K562 (cell line): Measurements from ENCODE around the gene CCR5AS.

Experiments
- BCOR ChIP-seq: fragments of 450-650 bp; IDR thresholded peaks from 2 replicates; pipeline ENCODE4 v1.6.1; 2016
- MEIS2 ChIP-seq: fragments of 450-650 bp; IDR thresholded peaks from 2 replicates; pipeline ENCODE4 v1.6.1; 2014; ENCODE audit warnings: mild to moderate bottlenecking; ENCODE audit not compliant: partially characterized antibody
- NR2C1 ChIP-seq, 2 experiments: fragments of 450-650 bp; IDR thresholded peaks; 2 replicates each; pipeline ENCODE4 v1.6.1; 2017; ENCODE audit warnings: mild to moderate bottlenecking in 2 of 2, antibody characterized with exemption in 1 of 2, inconsistent platforms in 1 of 2, missing compliant biosample characterization in 1 of 2, missing genetic modification characterization in 1 of 2
- NR2C2 ChIP-seq, 2 experiments: fragments of 200-800 bp in 1 of 2; sonication (Bioruptor generic) in 1 of 2; sonication (generic) in 1 of 2; formaldehyde crosslinking in 1 of 2; IDR thresholded peaks; 2 replicates each; pipeline versions ENCODE4 v1.6.1 to v1.8.0; 2016 to 2022; ENCODE audit warnings: mild to moderate bottlenecking in 1 of 2, missing compliant biosample characterization in 1 of 2, missing genetic modification characterization in 1 of 2, missing genetic modification reagents in 1 of 2
- NR2F6 ChIP-seq: fragments of 450-650 bp; formaldehyde crosslinking; IDR thresholded peaks from 2 replicates; pipeline ENCODE4 v1.4.0; 2020; ENCODE audit warnings: mild to moderate bottlenecking
- SFPQ ChIP-seq: fragments of 200-400 bp; formaldehyde crosslinking; IDR thresholded peaks from 2 replicates; pipeline ENCODE4 v1.6.1; 2017; ENCODE audit warnings: mild to moderate bottlenecking, low read depth, low read length, moderate library complexity
- TOE1 ChIP-seq, 2 experiments: fragments of 450-650 bp in 1 of 2; sonication (generic) in 1 of 2; formaldehyde crosslinking in 1 of 2; IDR thresholded peaks; 2 replicates each; pipeline versions ENCODE4 v1.7.1 to v1.8.0; 2016 to 2022; ENCODE audit warnings: borderline replicate concordance in 2 of 2, mild to moderate bottlenecking in 2 of 2, antibody characterized with exemption in 1 of 2, inconsistent platforms in 1 of 2, low read depth in 1 of 2, missing genetic modification reagents in 1 of 2, moderate library complexity in 1 of 2
- ZNF224 ChIP-seq: sonication (generic); formaldehyde crosslinking; IDR thresholded peaks from 2 replicates; pipeline ENCODE4 v1.8.0; 2022; ENCODE audit warnings: mild to moderate bottlenecking, missing genetic modification reagents
- ZNF436 ChIP-seq: fragments of 250-450, 450-650 bp; sonication (Bioruptor Pico); formaldehyde crosslinking; IDR thresholded peaks from 2 replicates; pipeline ENCODE4 v1.7.0; 2020; ENCODE audit warnings: mild to moderate bottlenecking
- ZNF764 ChIP-seq: fragments of 250-450 bp; sonication (Bioruptor Pico); IDR thresholded peaks from 2 replicates; pipeline ENCODE4 v1.4.0; 2020; ENCODE audit warnings: low read depth, mild to moderate bottlenecking, moderate library complexity
- TF ChIP-seq, protein P1 (sequence below): fragments of 450-650 bp; IDR thresholded peaks from 2 replicates; pipeline ENCODE4 v1.6.1; 2016; ENCODE audit warnings: borderline replicate concordance
- TF ChIP-seq, protein P2 (sequence below): fragments of 250-450 bp; sonication (Bioruptor Pico); IDR thresholded peaks from 2 replicates; pipeline ENCODE4 v1.5.0; 2021
- TF ChIP-seq, protein P3 (sequence below): fragments of 450-650 bp; IDR thresholded peaks from 2 replicates; pipeline ENCODE4 v1.6.1; 2016; ENCODE audit warnings: missing biosample characterization, missing genetic modification characterization
- TF ChIP-seq, protein P4 (sequence below): fragments of 450-650 bp; formaldehyde crosslinking; IDR thresholded peaks from 2 replicates; pipeline ENCODE4 v1.4.0; 2022; ENCODE audit warnings: missing genetic modification characterization
- TF ChIP-seq, protein P5 (sequence below): fragments of 250-450 bp; sonication (Bioruptor Pico); IDR thresholded peaks from 2 replicates; pipeline ENCODE4 v1.5.0; 2020; ENCODE audit warnings: mild to moderate bottlenecking, borderline replicate concordance

CCR5AS gene

GRCh38 chr3:46395210-46395661, 11.6 kb downstream of the CCR5AS start (continued):
- TF ChIP-seq, protein P1, sequence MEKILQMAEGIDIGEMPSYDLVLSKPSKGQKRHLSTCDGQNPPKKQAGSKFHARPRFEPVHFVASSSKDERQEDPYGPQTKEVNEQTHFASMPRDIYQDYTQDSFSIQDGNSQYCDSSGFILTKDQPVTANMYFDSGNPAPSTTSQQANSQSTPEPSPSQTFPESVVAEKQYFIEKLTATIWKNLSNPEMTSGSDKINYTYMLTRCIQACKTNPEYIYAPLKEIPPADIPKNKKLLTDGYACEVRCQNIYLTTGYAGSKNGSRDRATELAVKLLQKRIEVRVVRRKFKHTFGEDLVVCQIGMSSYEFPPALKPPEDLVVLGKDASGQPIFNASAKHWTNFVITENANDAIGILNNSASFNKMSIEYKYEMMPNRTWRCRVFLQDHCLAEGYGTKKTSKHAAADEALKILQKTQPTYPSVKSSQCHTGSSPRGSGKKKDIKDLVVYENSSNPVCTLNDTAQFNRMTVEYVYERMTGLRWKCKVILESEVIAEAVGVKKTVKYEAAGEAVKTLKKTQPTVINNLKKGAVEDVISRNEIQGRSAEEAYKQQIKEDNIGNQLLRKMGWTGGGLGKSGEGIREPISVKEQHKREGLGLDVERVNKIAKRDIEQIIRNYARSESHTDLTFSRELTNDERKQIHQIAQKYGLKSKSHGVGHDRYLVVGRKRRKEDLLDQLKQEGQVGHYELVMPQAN: no peak
- no peak for TF ChIP-seq NR2F6 (CRISPR knock-in tag)
- TF ChIP-seq, protein P2, sequence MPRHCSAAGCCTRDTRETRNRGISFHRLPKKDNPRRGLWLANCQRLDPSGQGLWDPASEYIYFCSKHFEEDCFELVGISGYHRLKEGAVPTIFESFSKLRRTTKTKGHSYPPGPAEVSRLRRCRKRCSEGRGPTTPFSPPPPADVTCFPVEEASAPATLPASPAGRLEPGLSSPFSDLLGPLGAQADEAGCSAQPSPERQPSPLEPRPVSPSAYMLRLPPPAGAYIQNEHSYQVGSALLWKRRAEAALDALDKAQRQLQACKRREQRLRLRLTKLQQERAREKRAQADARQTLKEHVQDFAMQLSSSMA (CRISPR knock-in tag): no peak
- TF ChIP-seq, protein P3, sequence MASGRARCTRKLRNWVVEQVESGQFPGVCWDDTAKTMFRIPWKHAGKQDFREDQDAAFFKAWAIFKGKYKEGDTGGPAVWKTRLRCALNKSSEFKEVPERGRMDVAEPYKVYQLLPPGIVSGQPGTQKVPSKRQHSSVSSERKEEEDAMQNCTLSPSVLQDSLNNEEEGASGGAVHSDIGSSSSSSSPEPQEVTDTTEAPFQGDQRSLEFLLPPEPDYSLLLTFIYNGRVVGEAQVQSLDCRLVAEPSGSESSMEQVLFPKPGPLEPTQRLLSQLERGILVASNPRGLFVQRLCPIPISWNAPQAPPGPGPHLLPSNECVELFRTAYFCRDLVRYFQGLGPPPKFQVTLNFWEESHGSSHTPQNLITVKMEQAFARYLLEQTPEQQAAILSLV (tag): no peak
- no peak for TF ChIP-seq TOE1 (IDR thresholded peaks at IDR 0.05; ENCODE audit: borderline replicate concordance)
- TF ChIP-seq TOE1 (CRISPR knock-in tag; IDR thresholded peaks at IDR 0.05; ENCODE audit: borderline replicate concordance, low read depth): no peak
- TF ChIP-seq, protein P4, sequence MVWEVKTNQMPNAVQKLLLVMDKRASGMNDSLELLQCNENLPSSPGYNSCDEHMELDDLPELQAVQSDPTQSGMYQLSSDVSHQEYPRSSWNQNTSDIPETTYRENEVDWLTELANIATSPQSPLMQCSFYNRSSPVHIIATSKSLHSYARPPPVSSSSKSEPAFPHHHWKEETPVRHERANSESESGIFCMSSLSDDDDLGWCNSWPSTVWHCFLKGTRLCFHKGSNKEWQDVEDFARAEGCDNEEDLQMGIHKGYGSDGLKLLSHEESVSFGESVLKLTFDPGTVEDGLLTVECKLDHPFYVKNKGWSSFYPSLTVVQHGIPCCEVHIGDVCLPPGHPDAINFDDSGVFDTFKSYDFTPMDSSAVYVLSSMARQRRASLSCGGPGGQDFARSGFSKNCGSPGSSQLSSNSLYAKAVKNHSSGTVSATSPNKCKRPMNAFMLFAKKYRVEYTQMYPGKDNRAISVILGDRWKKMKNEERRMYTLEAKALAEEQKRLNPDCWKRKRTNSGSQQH: 0 out of 2 replicates have a peak, but pooled peaks have one; percentile 50
- peak; percentile 52; the same call in 1 of the 2 replicates for TF ChIP-seq BCOR
- TF ChIP-seq, protein P5, sequence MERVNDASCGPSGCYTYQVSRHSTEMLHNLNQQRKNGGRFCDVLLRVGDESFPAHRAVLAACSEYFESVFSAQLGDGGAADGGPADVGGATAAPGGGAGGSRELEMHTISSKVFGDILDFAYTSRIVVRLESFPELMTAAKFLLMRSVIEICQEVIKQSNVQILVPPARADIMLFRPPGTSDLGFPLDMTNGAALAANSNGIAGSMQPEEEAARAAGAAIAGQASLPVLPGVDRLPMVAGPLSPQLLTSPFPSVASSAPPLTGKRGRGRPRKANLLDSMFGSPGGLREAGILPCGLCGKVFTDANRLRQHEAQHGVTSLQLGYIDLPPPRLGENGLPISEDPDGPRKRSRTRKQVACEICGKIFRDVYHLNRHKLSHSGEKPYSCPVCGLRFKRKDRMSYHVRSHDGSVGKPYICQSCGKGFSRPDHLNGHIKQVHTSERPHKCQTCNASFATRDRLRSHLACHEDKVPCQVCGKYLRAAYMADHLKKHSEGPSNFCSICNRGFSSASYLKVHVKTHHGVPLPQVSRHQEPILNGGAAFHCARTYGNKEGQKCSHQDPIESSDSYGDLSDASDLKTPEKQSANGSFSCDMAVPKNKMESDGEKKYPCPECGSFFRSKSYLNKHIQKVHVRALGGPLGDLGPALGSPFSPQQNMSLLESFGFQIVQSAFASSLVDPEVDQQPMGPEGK (CRISPR knock-in tag): no peak
- peak; percentile 24 for TF ChIP-seq MEIS2
- TF ChIP-seq ZNF764 (CRISPR knock-in tag): no peak
- TF ChIP-seq NR2C1 (IDR thresholded peaks at IDR 0.05): peak; percentile 30; the same call in 1 of the 2 replicates
- peak; percentile 68; the same call in 1 of the 2 replicates for TF ChIP-seq NR2C1 (tag; IDR thresholded peaks at IDR 0.05)
- TF ChIP-seq NR2C2 (CRISPR knock-in tag; IDR thresholded peaks at IDR 0.05): 0 out of 2 replicates have a peak, but pooled peaks have one; percentile 48
- TF ChIP-seq NR2C2 (tag; IDR thresholded peaks at IDR 0.05): peak; percentile 57; the same call in 1 of the 2 replicates
- TF ChIP-seq ZNF436: peak; percentile 69; the same call in 1 of the 2 replicates
- TF ChIP-seq SFPQ: no peak
- no peak for TF ChIP-seq ZNF224 (CRISPR knock-in tag)
